PC-9 (cell line): ENCODE measurements around the gene OR7D2. TPM values are rescaled to one million over a fixed set of nuclear protein-coding genes. Genes with fewer than 3 reads are reported as not detected.
"Not testable (repeated sequence)": the region's sequence is repeated elsewhere in the genome, so short reads cannot be mapped to it uniquely, and the experiment has no call there.

Experiments used
- BruUV-seq: library from RNA; stranded (reverse); fragments of 400-500 nt; replicated peaks from 2 replicates; lab custom pipeline; 2021; lab: Mats Ljungman, UMichigan
- CTCF ChIA-PET: fragments of 300-600 bp; sonication (Branson Sonifier 250); formaldehyde crosslinking; loops from one replicate; lab custom pipeline; 2022; ENCODE audit warnings: antibody characterized with exemption; lab: Charles Lee
- POLR2A ChIA-PET: fragments of 300-600 bp; sonication (Branson Sonifier 250); formaldehyde crosslinking; loops from one replicate; lab custom pipeline; 2022; ENCODE audit warnings: antibody characterized with exemption; ENCODE audit not compliant: unreplicated experiment; lab: Charles Lee
- DNase-seq, 2 experiments: peaks; one replicate each; pipeline versions ENCODE4 v3.0.0 to v3.0.0-alpha.2; 2015 to 2022; ENCODE audit warnings: mixed read lengths in 1 of 2
- H2AFZ ChIP-seq: fragments of 200-600 bp; sonication (generic); 2 replicates; pipeline ENCODE4 v1.8.1; 2017; ENCODE audit warnings: antibody characterized with exemption
- H3F3A ChIP-seq: fragments of 200-600 bp; sonication (generic); 2 replicates; pipeline ENCODE4 v1.8.1; 2017; ENCODE audit warnings: antibody characterized with exemption, mild to moderate bottlenecking, low read depth; ENCODE audit not compliant: insufficient read depth
- H3K27ac ChIP-seq: fragments of 200-600 bp; sonication (generic); 2 replicates; pipeline ENCODE4 v1.6.1; 2016; ENCODE audit warnings: mixed run types
- H3K27me3 ChIP-seq: fragments of 200-600 bp; sonication (generic); 2 replicates; pipeline ENCODE4 v1.6.1; 2016; ENCODE audit warnings: low read depth, mixed run types; ENCODE audit not compliant: insufficient read depth
- H3K36me3 ChIP-seq: fragments of 200-600 bp; sonication (generic); 2 replicates; pipeline ENCODE4 v1.6.1; 2016; ENCODE audit warnings: low read depth, mixed run types
- H3K4me1 ChIP-seq: fragments of 200-600 bp; sonication (generic); replicated peaks from 2 replicates; pipeline ENCODE4 v1.6.1; 2016; ENCODE audit warnings: mixed run types; ENCODE audit not compliant: insufficient read depth
- H3K4me2 ChIP-seq: fragments of 200-600 bp; sonication (generic); 2 replicates; pipeline ENCODE4 v1.6.1; 2017; ENCODE audit warnings: mixed run types
- H3K4me3 ChIP-seq: fragments of 200-600 bp; sonication (generic); 2 replicates; pipeline ENCODE4 v1.6.1; 2016; ENCODE audit warnings: mixed run types
- H3K79me2 ChIP-seq: fragments of 200-600 bp; sonication (generic); 2 replicates; pipeline ENCODE4 v1.6.1; 2017; ENCODE audit warnings: low read depth, mixed run types
- H3K9me2 ChIP-seq: fragments of 200-600 bp; sonication (generic); 2 replicates; pipeline ENCODE4 v1.8.1; 2017; ENCODE audit warnings: mild to moderate bottlenecking; ENCODE audit not compliant: insufficient read depth
- H3K9me3 ChIP-seq: fragments of 200-600 bp; sonication (generic); 2 replicates; pipeline ENCODE4 v1.8.1; 2016; ENCODE audit warnings: low read depth; ENCODE audit not compliant: insufficient read depth
- H4K20me1 ChIP-seq: fragments of 200-600 bp; sonication (generic); 2 replicates; pipeline ENCODE4 v1.8.1; 2017; ENCODE audit not compliant: insufficient read depth
- CTCF ChIP-seq: fragments of 200-600 bp; sonication (generic); conservative IDR thresholded peaks from 2 replicates; pipeline ENCODE4 v1.6.1; 2017; ENCODE audit warnings: mixed run types, antibody characterized with exemption, mild to moderate bottlenecking, moderate library complexity
- EZH2 ChIP-seq: fragments of 200-600 bp; sonication (generic); IDR thresholded peaks from 2 replicates; pipeline ENCODE4 v1.8.0; 2017; ENCODE audit warnings: antibody characterized with exemption, low read depth
- intact Hi-C: fragments of 100-400 bp; cut with micrococcal nuclease; formaldehyde crosslinking; loops from one replicate; pipeline ENCODE4 v1.10.0; 2022; ENCODE audit not compliant: unreplicated experiment
- total RNA-seq: library from RNA; stranded (reverse); gene quantifications from 2 replicates; pipeline ENCODE4 v1.2.3, GENCODE V29; 2021

The OR7D2 gene
- total RNA-seq, 1 experiment from 2014 or later: not detected

GRCh38 chr19:9189535-9189934 is 10.8 kb downstream of the OR7D2 start:
- Histone ChIP-seq H3K27me3 (peaks cover 52% of the 10 kb centered on the region), H2AFZ (no peak overlapping the region), H3K4me3 (no peak overlapping the region), H3F3A (no peaks in the 10 kb centered on the region), H3K4me2 (no peak overlapping the region), H4K20me1 (no peaks in the 10 kb centered on the region), H3K9me3 (peaks cover 9% of the 10 kb centered on the region; the same call in 1 of the 2 replicates), H3K36me3 (no peaks in the 10 kb centered on the region), H3K27ac (no peak overlapping the region), H3K4me1 (no peaks in the 10 kb centered on the region), H3K79me2 (no peaks in the 10 kb centered on the region), H3K9me2 (no peaks in the 10 kb centered on the region)
- no TSS peak for BruUV-seq
- ChIA-PET POLR2A (no interaction called here), CTCF (no interaction called here)
- TF ChIP-seq CTCF: no peak
- TF ChIP-seq EZH2: no peak
- intact Hi-C loops: no loop called here
- DNase-seq: no peak

GRCh38 chr19:9198044-9198443 is 19.3 kb downstream of the OR7D2 start:
- CTCF ChIA-PET, H3K36me3 ChIP-seq: not testable (repeated sequence)

GRCh38 chr19:9205501-9206113 is 26.8 kb downstream of the OR7D2 start:
- ChIA-PET POLR2A (no interaction called here), CTCF (interaction anchor here (0.6 to 1.2 kb wide), 2 partner anchors 352 to 560 kb away, joined by 3 read pairs; no protein-coding TSS in a partner anchor)
- H3F3A ChIP-seq: no peaks in the 10 kb centered on the region
- no peak overlapping the region for H3K4me2 ChIP-seq
- H3K4me3 ChIP-seq: no peak overlapping the region
- H3K27me3 ChIP-seq: peaks cover 73% of the 10 kb centered on the region
- no peak overlapping the region for H3K27ac ChIP-seq
- BruUV-seq: no TSS peak
- H2AFZ ChIP-seq: no peak overlapping the region
- no peaks in the 10 kb centered on the region for H3K9me3 ChIP-seq
- H3K36me3 ChIP-seq: no peaks in the 10 kb centered on the region
- intact Hi-C loops: loop anchor here (5.0 kb wide), 1 partner anchor 587 kb away; no protein-coding TSS in a partner anchor
- H3K79me2 ChIP-seq: no peaks in the 10 kb centered on the region
- peak in 1 of 2 experiments; percentile 64 for DNase-seq
- H3K4me1 ChIP-seq: no peaks in the 10 kb centered on the region
- H4K20me1 ChIP-seq: no peaks in the 10 kb centered on the region
- peak; percentile 94 for TF ChIP-seq CTCF
- TF ChIP-seq EZH2: no peak
- no peaks in the 10 kb centered on the region for H3K9me2 ChIP-seq

More at GRCh38 chr19:9198044-9198443, 19.3 kb downstream of the OR7D2 start:
- H3K4me1 ChIP-seq, H3K79me2 ChIP-seq, intact Hi-C loops, H2AFZ ChIP-seq, H3K4me2 ChIP-seq, H3K9me3 ChIP-seq, H4K20me1 ChIP-seq, H3K4me3 ChIP-seq, H3F3A ChIP-seq, DNase-seq, H3K27ac ChIP-seq, H3K9me2 ChIP-seq, BruUV-seq, POLR2A ChIA-PET: not testable (repeated sequence)
- peaks cover 50% of the 10 kb centered on the region for H3K27me3 ChIP-seq
